ENCODE data around the gene PAFAH1B2. TPM values are rescaled to one million over a fixed set of nuclear protein-coding genes. Genes with fewer than 3 reads are reported as not detected.

Gene PAFAH1B2
- total RNA-seq, 4 donors from 2014 or later = 25.8 to 52.3 (median 35.2) TPM

DNA sequence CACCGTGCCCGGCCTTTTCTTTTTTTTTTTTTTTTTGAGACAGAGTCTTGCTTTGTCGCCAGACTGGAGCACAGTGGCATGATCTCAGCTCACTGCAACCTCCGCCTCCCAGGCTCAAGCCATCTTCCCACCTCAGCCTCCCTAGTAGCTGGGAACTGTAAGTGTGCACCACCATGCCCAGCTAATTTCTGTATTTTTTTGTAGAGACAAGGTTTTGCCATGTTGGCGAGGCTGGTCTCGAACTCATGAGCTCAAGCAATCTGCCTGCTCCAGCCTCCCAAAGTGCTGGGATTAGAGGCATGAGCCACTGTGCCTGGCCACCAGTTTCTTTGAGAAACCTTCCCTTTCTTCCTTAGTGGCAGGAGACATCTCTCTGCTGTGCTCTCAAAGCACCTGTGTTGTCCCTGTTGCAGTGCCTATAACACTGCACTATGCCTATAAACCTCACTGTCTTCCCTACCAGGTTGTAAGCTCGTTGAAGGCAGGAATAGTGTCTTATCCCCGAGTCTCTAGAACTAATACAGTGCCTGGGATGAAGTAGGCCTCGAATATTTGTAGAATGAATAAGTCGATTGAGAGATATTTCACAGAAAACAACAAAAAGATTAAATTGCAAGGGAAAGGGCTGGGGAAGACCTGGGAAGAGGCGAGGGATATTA is 68.7 kb downstream of the PAFAH1B2 start:
- H3K4me1 ChIP-seq = no peaks in the 10 kb centered on the region
- no peak overlapping the region for H3K27ac ChIP-seq
- no peaks in the 10 kb centered on the region for H3K27me3 ChIP-seq
- TF ChIP-seq, protein P1, sequence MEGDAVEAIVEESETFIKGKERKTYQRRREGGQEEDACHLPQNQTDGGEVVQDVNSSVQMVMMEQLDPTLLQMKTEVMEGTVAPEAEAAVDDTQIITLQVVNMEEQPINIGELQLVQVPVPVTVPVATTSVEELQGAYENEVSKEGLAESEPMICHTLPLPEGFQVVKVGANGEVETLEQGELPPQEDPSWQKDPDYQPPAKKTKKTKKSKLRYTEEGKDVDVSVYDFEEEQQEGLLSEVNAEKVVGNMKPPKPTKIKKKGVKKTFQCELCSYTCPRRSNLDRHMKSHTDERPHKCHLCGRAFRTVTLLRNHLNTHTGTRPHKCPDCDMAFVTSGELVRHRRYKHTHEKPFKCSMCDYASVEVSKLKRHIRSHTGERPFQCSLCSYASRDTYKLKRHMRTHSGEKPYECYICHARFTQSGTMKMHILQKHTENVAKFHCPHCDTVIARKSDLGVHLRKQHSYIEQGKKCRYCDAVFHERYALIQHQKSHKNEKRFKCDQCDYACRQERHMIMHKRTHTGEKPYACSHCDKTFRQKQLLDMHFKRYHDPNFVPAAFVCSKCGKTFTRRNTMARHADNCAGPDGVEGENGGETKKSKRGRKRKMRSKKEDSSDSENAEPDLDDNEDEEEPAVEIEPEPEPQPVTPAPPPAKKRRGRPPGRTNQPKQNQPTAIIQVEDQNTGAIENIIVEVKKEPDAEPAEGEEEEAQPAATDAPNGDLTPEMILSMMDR (IDR thresholded peaks at IDR 0.05 in 4 of 5, conservative IDR thresholded peaks at IDR 0.05 in 1 of 5) = no peak
- TF ChIP-seq POLR2A (IDR thresholded peaks at IDR 0.05) = no peak
- ATAC-seq (no peak), DNase-seq (no peak)
- in situ Hi-C loops (cut with MboI; ENCODE audit: low sequenced_read_pairs in 4 of 4) = no loop called here
- peaks cover 4 to 41% of the 10 kb centered on the region in 2 donors for H3K36me3 ChIP-seq
- no peak overlapping the region for H3K4me3 ChIP-seq
- H3K9me3 ChIP-seq = no peaks in the 10 kb centered on the region
- intact Hi-C loops (cut with DNase I; ENCODE audit: low total_unique reads) = no loop called here

DNA sequence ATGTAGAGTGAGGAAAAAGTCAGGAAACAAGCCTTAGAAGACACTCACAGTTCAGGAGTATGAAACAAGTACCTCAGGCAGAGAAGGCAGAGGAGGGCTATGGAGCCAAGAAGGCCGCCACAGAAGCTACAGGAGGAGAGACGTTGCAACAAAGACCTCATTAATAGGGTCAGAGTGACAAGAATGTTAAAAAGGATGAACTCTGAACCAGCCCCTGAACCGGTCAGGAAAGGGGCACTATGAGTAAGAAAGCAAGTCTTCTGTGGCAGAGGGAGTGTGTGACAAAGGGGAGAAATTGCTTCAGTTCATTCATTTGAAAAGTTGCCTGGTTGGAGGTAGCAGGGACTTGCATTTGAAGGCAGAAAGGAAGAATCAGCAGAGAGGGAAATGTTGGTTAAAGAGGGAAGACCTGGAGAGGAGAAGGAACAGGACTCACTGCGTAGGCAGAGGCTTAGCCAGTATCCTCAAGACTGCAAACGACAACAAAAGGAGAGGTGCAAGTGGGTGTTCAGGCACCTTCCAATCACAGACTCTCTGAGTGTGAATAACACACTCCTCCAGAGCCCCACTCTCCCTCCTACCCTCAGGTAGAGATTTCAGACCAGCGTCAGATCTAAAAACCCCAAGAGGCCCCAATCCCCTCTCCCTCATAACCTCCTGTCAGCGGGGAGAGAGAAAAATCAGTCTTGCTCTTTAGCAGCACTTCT is 70.5 kb downstream of the PAFAH1B2 start:
- in situ Hi-C loops (cut with MboI; ENCODE audit: low sequenced_read_pairs in 4 of 4) (no loop called here), intact Hi-C loops (cut with DNase I; ENCODE audit: low total_unique reads) (no loop called here)
- ATAC-seq (no peak), DNase-seq (no peak)
- Histone ChIP-seq H3K4me1 (peaks cover 10 to 11% of the 10 kb centered on the region in 2 donors), H3K4me3 (no peak overlapping the region), H3K9me3 (no peaks in the 10 kb centered on the region), H3K36me3 (peaks cover 4 to 58% of the 10 kb centered on the region in 2 donors), H3K27me3 (no peaks in the 10 kb centered on the region), H3K27ac (no peak overlapping the region)
- TF ChIP-seq, protein P1 (IDR thresholded peaks at IDR 0.05 in 4 of 5, conservative IDR thresholded peaks at IDR 0.05 in 1 of 5) = no peak

DNA sequence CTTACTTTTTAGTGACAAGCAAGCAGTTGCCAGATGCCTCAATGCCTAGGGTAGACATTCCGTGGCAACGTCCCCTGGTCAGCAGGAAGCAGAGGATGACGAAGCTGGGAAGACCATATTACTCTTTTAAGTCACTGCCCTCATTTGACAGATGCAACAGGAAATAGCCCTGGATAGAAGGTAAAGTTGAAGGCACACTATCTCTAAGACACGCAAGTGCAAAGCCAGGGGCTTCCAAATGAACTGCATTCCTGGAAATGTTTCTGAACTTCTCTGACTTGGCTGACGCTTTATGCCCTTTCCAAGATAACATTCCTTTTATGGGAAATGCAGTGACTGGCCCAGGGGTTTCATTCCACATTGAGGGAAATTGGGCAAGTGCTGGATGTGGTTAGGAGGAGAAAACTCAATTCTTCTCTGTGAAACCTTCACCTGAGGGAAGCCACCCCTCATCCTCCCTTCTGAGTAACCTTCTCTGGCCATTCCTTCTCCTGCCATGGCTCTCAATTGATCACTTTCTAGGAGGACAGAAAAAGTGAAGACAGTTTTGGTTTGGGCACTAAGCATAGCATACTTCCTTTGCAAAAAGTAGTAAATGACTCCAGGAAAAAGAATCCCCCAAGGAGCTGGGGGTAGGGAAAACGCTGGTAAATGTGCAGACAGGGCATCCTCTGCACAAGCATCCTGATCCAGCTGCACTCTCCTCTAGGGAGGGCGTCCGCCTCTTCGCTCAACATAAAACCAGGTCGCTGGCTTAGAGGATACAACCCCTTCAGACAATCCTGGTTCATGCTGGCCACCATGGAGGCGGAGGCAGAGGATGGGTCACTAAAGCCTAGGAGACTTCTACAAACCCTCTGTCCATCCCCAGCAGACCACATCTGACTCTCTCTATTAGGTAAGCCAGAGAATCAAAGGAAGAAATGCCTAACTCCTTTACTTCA is 73.3 kb downstream of the PAFAH1B2 start:
- peak overlapping the region in 2 of 4 donors; percentile 12 to 16 for H3K4me3 ChIP-seq
- intact Hi-C loops (cut with DNase I; ENCODE audit: low total_unique reads) = no loop called here

More for the DNA sequence above, 73.3 kb downstream of the PAFAH1B2 start:
- Histone ChIP-seq H3K27me3 (no peaks in the 10 kb centered on the region), H3K9me3 (no peaks in the 10 kb centered on the region), H3K27ac (peak overlapping the region; percentile 80 to 87 (median 82)), H3K36me3 (peaks cover 4 to 59% of the 10 kb centered on the region in 2 donors), H3K4me1 (peaks cover 38 to 39% of the 10 kb centered on the region in 2 donors)
- TF ChIP-seq, protein P1 (IDR thresholded peaks at IDR 0.05 in 4 of 5, conservative IDR thresholded peaks at IDR 0.05 in 1 of 5) = no peak
- TF ChIP-seq POLR2A (IDR thresholded peaks at IDR 0.05) = no peak
- no peak for DNase-seq
- no peak for ATAC-seq
- in situ Hi-C loops (cut with MboI; ENCODE audit: low sequenced_read_pairs in 4 of 4) = no loop called here
